Astrocyte (in vitro differentiated cells and primary cell): ENCODE measurements around the gene ATAD5. TPM values are rescaled to one million over a fixed set of nuclear protein-coding genes. Genes with fewer than 3 reads are reported as not detected.

Experiments
- DNase-seq: peaks from one replicate; pipeline ENCODE4 v3.0.0-alpha.2; 2010; ENCODE audit warnings: low read depth
- FAIRE-seq: peaks from 2 replicates; lab custom pipeline; 2011; peaks lifted over from hg19 to GRCh38; lab: Jason Lieb, UNC
- H2AFZ ChIP-seq: 2 replicates; pipeline ENCODE4 v1.6.0; 2012; ENCODE audit warnings: low read depth, low read length, inconsistent platforms
- H3K27ac ChIP-seq: 2 replicates; pipeline ENCODE4 v1.5.1; 2011; ENCODE audit warnings: low read depth, low read length, inconsistent platforms
- H3K27me3 ChIP-seq: 2 replicates; pipeline ENCODE4 v1.6.0; 2011; ENCODE audit warnings: low read length, inconsistent platforms; ENCODE audit not compliant: insufficient read depth
- H3K36me3 ChIP-seq: 2 replicates; pipeline ENCODE4 v1.5.1; 2011; ENCODE audit warnings: low read length, inconsistent platforms; ENCODE audit not compliant: insufficient read depth
- H3K4me1 ChIP-seq: 2 replicates; pipeline ENCODE4 v1.5.1; 2011; ENCODE audit warnings: low read length, inconsistent platforms; ENCODE audit not compliant: insufficient read depth
- H3K4me2 ChIP-seq: 2 replicates; pipeline ENCODE4 v1.6.0; 2012; ENCODE audit warnings: low read length, inconsistent platforms
- H3K4me3 ChIP-seq: 2 replicates; pipeline ENCODE4 v1.5.1; 2011; ENCODE audit warnings: low read depth, mild to moderate bottlenecking, low read length, inconsistent platforms; ENCODE audit not compliant: insufficient read depth
- H3K79me2 ChIP-seq: 2 replicates; pipeline ENCODE4 v1.6.0; 2012; ENCODE audit warnings: mild to moderate bottlenecking, low read length, inconsistent platforms; ENCODE audit not compliant: insufficient read depth
- H3K9ac ChIP-seq: 2 replicates; pipeline ENCODE4 v1.6.0; 2012; ENCODE audit warnings: mild to moderate bottlenecking, low read length, inconsistent platforms
- H3K9me3 ChIP-seq: 2 replicates; pipeline ENCODE4 v1.5.1; 2012; ENCODE audit warnings: low read depth, mild to moderate bottlenecking, low read length, inconsistent platforms; ENCODE audit not compliant: insufficient read depth
- H4K20me1 ChIP-seq: 2 replicates; pipeline ENCODE4 v1.6.0; 2012; ENCODE audit warnings: low read length, inconsistent platforms; ENCODE audit not compliant: insufficient read depth
- H3K27ac Mint-ChIP-seq: one replicate; pipeline ENCODE4 v1.8.0; 2021; ENCODE audit warnings: mild to moderate bottlenecking, mixed read lengths; ENCODE audit not compliant: unreplicated experiment
- H3K27me3 Mint-ChIP-seq: one replicate; pipeline ENCODE4 v1.8.0; 2021; ENCODE audit warnings: low read depth, mixed read lengths; ENCODE audit not compliant: unreplicated experiment
- H3K36me3 Mint-ChIP-seq: one replicate; pipeline ENCODE4 v1.8.0; 2021; ENCODE audit warnings: low read depth, mixed read lengths; ENCODE audit not compliant: unreplicated experiment
- H3K4me1 Mint-ChIP-seq: one replicate; pipeline ENCODE4 v1.8.0; 2021; ENCODE audit warnings: low read depth, mixed read lengths; ENCODE audit not compliant: unreplicated experiment
- H3K4me3 Mint-ChIP-seq: one replicate; pipeline ENCODE4 v1.8.0; 2021; ENCODE audit warnings: mild to moderate bottlenecking, moderate library complexity, mixed read lengths; ENCODE audit not compliant: unreplicated experiment
- H3K9me3 Mint-ChIP-seq: one replicate; pipeline ENCODE4 v1.8.0; 2021; ENCODE audit warnings: mild to moderate bottlenecking, mixed read lengths; ENCODE audit not compliant: unreplicated experiment
- EZH2 ChIP-seq: IDR thresholded peaks from 2 replicates; pipeline ENCODE4 v1.6.1; 2012; ENCODE audit warnings: mild to moderate bottlenecking, low read length, inconsistent platforms; ENCODE audit not compliant: insufficient read depth
- total RNA-seq: library from RNA; stranded (reverse); gene quantifications from 2 replicates; pipeline ENCODE4 v1.2.1, GENCODE V29; 2021
- TF ChIP-seq, protein P1 (sequence below): IDR thresholded peaks from 2 replicates; pipeline ENCODE4 v1.5.1; 2011; ENCODE audit warnings: low read depth, mild to moderate bottlenecking, inconsistent platforms, low read length, moderate library complexity; ENCODE audit not compliant: insufficient read depth

Gene ATAD5
- total RNA-seq, 1 donor from 2014 or later = 2.6 TPM

DNA sequence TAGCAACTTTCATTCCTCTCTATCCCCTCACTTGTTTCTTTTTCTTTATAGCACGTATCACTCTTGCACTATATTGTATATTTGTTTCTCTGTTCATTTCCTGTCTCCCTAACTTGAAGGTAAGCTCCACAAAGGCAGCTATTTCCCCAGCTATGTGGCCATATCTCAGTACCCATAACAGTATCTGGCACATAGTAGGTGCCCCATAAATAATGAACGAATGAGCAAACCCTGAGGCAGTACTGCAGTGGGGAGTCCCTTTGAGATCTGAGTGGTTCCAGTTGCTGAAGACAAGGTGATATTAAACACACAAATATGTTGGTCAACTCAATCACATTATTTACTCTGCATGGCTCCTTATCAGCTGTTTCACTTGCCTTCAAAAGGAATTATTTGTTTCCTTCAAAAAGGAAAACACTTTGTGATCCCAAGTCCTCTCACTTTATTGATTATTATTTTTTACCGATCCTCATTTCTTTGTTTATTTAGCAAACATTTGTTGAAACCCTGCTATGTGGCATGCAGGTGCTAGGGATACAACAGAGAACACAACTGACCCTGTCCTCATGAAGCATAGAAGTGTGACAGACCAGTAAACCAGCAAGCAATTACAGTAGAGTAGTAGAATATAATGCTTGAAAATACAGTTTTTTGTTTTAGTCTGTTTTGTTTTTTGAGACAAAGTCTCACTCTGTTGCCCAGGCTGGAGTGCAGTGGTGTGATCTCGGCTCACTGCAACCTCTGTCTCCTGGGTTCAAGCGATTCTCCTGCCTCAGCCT lies 84.3 kb downstream of the ATAD5 start:
- FAIRE-seq = no peak

DNA sequence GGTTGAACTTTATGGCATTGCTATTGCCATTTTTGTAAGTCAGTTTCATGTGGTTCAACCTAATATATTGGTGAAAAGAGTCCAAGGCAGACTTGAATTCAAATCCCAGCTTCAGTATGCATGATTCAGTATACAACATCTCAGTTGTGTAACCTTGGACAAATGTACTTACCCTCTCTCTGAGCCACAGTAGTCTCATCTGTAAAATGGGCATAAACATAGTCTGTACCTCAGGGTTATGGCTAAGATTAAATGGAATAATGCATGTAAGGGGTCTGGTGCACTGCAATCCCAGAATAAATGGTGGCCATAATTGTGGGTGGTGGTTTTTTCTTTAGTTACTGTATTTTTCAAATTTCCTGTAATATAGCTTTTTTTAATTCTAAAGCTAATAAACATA lies 85.3 kb downstream of the ATAD5 start:
- FAIRE-seq (no peak), DNase-seq (no peak)
- no peaks in the 10 kb centered on the region for H3K9me3 ChIP-seq
- Mint-ChIP-seq H3K27ac (no peak overlapping the region), H3K36me3 (peaks cover 3% of the 10 kb centered on the region), H3K27me3 (peaks cover 29% of the 10 kb centered on the region), H3K4me3 (no peak overlapping the region), H3K4me1 (no peaks in the 10 kb centered on the region), H3K9me3 (no peaks in the 10 kb centered on the region)
- TF ChIP-seq, protein P1, sequence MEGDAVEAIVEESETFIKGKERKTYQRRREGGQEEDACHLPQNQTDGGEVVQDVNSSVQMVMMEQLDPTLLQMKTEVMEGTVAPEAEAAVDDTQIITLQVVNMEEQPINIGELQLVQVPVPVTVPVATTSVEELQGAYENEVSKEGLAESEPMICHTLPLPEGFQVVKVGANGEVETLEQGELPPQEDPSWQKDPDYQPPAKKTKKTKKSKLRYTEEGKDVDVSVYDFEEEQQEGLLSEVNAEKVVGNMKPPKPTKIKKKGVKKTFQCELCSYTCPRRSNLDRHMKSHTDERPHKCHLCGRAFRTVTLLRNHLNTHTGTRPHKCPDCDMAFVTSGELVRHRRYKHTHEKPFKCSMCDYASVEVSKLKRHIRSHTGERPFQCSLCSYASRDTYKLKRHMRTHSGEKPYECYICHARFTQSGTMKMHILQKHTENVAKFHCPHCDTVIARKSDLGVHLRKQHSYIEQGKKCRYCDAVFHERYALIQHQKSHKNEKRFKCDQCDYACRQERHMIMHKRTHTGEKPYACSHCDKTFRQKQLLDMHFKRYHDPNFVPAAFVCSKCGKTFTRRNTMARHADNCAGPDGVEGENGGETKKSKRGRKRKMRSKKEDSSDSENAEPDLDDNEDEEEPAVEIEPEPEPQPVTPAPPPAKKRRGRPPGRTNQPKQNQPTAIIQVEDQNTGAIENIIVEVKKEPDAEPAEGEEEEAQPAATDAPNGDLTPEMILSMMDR = no peak
- TF ChIP-seq EZH2 = no peak
- H3K4me2 ChIP-seq = no peak overlapping the region
- H3K4me3 ChIP-seq = no peak overlapping the region
- H3K27ac ChIP-seq = no peak overlapping the region
- H4K20me1 ChIP-seq = no peaks in the 10 kb centered on the region
- H3K9ac ChIP-seq = no peak overlapping the region
- H3K4me1 ChIP-seq = peaks cover 14% of the 10 kb centered on the region
- H3K36me3 ChIP-seq = no peaks in the 10 kb centered on the region
- H3K27me3 ChIP-seq = peaks cover 12% of the 10 kb centered on the region
- no peaks in the 10 kb centered on the region for H3K79me2 ChIP-seq
- H2AFZ ChIP-seq = no peak overlapping the region

More for the DNA sequence above, 84.3 kb downstream of the ATAD5 start:
- Mint-ChIP-seq H3K4me3 (no peak overlapping the region), H3K4me1 (no peaks in the 10 kb centered on the region), H3K36me3 (peaks cover 3% of the 10 kb centered on the region), H3K9me3 (no peaks in the 10 kb centered on the region), H3K27ac (no peak overlapping the region), H3K27me3 (peaks cover 23% of the 10 kb centered on the region)
- H3K36me3 ChIP-seq = no peaks in the 10 kb centered on the region
- H4K20me1 ChIP-seq = no peaks in the 10 kb centered on the region
- H2AFZ ChIP-seq = no peak overlapping the region
- DNase-seq = no peak
- H3K79me2 ChIP-seq = no peaks in the 10 kb centered on the region
- TF ChIP-seq, protein P1 = no peak
- TF ChIP-seq EZH2 = no peak
- no peak overlapping the region for H3K4me3 ChIP-seq
- peaks cover 6% of the 10 kb centered on the region for H3K27me3 ChIP-seq
- H3K27ac ChIP-seq = no peak overlapping the region
- H3K9ac ChIP-seq = no peak overlapping the region
- H3K4me2 ChIP-seq = no peak overlapping the region
- H3K4me1 ChIP-seq = peaks cover 8% of the 10 kb centered on the region
- H3K9me3 ChIP-seq = no peaks in the 10 kb centered on the region

- Mint-ChIP-seq H3K4me3 (no peak overlapping the region), H3K4me1 (peaks cover 2% of the 10 kb centered on the region), H3K9me3 (no peaks in the 10 kb centered on the region), H3K36me3 (peaks cover 3% of the 10 kb centered on the region), H3K27ac (no peak overlapping the region), H3K27me3 (peaks cover 43% of the 10 kb centered on the region)
- DNase-seq (no peak), FAIRE-seq (no peak)
- H3K4me1 ChIP-seq = peaks cover 14% of the 10 kb centered on the region
- H3K4me3 ChIP-seq = no peak overlapping the region
- peak overlapping the region; percentile 75 for H3K4me2 ChIP-seq
- no peaks in the 10 kb centered on the region for H4K20me1 ChIP-seq
- H3K9ac ChIP-seq = no peak overlapping the region
- no peaks in the 10 kb centered on the region for H3K9me3 ChIP-seq
- TF ChIP-seq, protein P1 = no peak
- TF ChIP-seq EZH2 = no peak
- H3K27ac ChIP-seq = no peak overlapping the region
- H3K36me3 ChIP-seq = no peaks in the 10 kb centered on the region
- no peaks in the 10 kb centered on the region for H3K79me2 ChIP-seq
- peaks cover 29% of the 10 kb centered on the region for H3K27me3 ChIP-seq
- H2AFZ ChIP-seq = peak overlapping the region; percentile 49
Observed at GRCh38 chr17:30920282-30920681, 88.5 kb downstream of the ATAD5 start.
